H1 (cell line): ENCODE data around the gene SHISAL1. TPM values are rescaled to one million over a fixed set of nuclear protein-coding genes. Genes with fewer than 3 reads are reported as not detected.
A peak's percentile ranks its signal among the peaks of the same experiment; 100 is the strongest.

Experiments
- CTCF ChIA-PET: fragments of 300-600 bp; sonication (Branson Sonifier 250); formaldehyde crosslinking; loops from one replicate; lab custom pipeline; 2021; ENCODE audit not compliant: partially characterized antibody; lab: Charles Lee
- POLR2A ChIA-PET: fragments of 300-600 bp; sonication (Branson Sonifier 250); formaldehyde crosslinking; loops from one replicate; lab custom pipeline; 2021; ENCODE audit warnings: inconsistent platforms; ENCODE audit not compliant: partially characterized antibody; lab: Charles Lee
- DNase-seq, 2 experiments: peaks; one replicate each; pipeline versions ENCODE4 v3.0.0 to v3.0.0-alpha.2; 2010 to 2022; ENCODE audit warnings: low spot score in 2 of 2, low read depth in 1 of 2, mixed read lengths in 1 of 2
- FAIRE-seq: peaks from 2 replicates; lab custom pipeline; 2011; peaks lifted over from hg19 to GRCh38; lab: Jason Lieb, UNC
- H2AFZ ChIP-seq: 2 replicates; pipeline ENCODE4 v1.8.1; 2012; ENCODE audit warnings: low read length, inconsistent platforms
- H2AK5ac ChIP-seq: 2 replicates; pipeline ENCODE4 v1.6.1; 2013; ENCODE audit warnings: low read depth, low read length
- H2BK120ac ChIP-seq: replicated peaks from 2 replicates; pipeline ENCODE3; 2013; ENCODE audit warnings: low read depth, low read length, inconsistent platforms
- H2BK12ac ChIP-seq: 2 replicates; pipeline ENCODE4 v1.6.1; 2013; ENCODE audit warnings: low read depth, low read length
- H2BK15ac ChIP-seq: 2 replicates; pipeline ENCODE4 v1.6.1; 2013; ENCODE audit warnings: low read length
- H2BK20ac ChIP-seq: 2 replicates; pipeline ENCODE4 v1.6.1; 2013; ENCODE audit warnings: low read length
- H2BK5ac ChIP-seq: 2 replicates; pipeline ENCODE4 v1.6.1; 2013; ENCODE audit warnings: low read depth, low read length
- H3K14ac ChIP-seq: 2 replicates; pipeline ENCODE4 v1.6.1; 2013; ENCODE audit warnings: inconsistent platforms; ENCODE audit not compliant: insufficient read length
- H3K18ac ChIP-seq: 2 replicates; pipeline ENCODE4 v1.6.1; 2013; ENCODE audit warnings: low read length; ENCODE audit errors: extremely low read depth
- H3K23ac ChIP-seq: 2 replicates; pipeline ENCODE4 v1.6.1; 2013; ENCODE audit warnings: inconsistent platforms; ENCODE audit not compliant: insufficient read length
- H3K23me2 ChIP-seq: 2 replicates; pipeline ENCODE4 v1.6.1; 2013; ENCODE audit warnings: low read depth, low read length
- H3K27ac ChIP-seq: 2 replicates; pipeline ENCODE4 v1.6.1; 2011; ENCODE audit warnings: low read depth, low read length, inconsistent platforms
- H3K27me3 ChIP-seq, 4 experiments: replicated peaks in 1 of 4; 1 replicate in 1 of 4; 2 replicates in 3 of 4; pipeline versions ENCODE4 v1.6.1 to v1.8.1; 2011 to 2013; ENCODE audit warnings: low read length in 3 of 4, mild to moderate bottlenecking in 3 of 4, inconsistent platforms in 2 of 4, mixed read lengths in 2 of 4, moderate library complexity in 1 of 4; ENCODE audit not compliant: control insufficient read depth in 3 of 4, insufficient read depth in 3 of 4; ENCODE audit errors: extremely low read depth in 1 of 4
- H3K36me3 ChIP-seq, 4 experiments: 2 replicates each; pipeline versions ENCODE4 v1.6.1 to v1.8.1; 2011 to 2013; ENCODE audit warnings: mild to moderate bottlenecking in 4 of 4, low read length in 3 of 4, moderate library complexity in 2 of 4, control low read depth in 1 of 4, inconsistent platforms in 1 of 4; ENCODE audit not compliant: insufficient read depth in 4 of 4, control insufficient read depth in 2 of 4
- H3K4ac ChIP-seq: replicated peaks from 2 replicates; pipeline ENCODE3; 2013; ENCODE audit warnings: low read length, low read depth, mixed read lengths, inconsistent platforms; ENCODE audit not compliant: insufficient read length
- H3K4me1 ChIP-seq, 4 experiments: replicated peaks in 1 of 4; 1 replicate in 1 of 4; 2 replicates in 3 of 4; pipeline versions ENCODE4 v1.6.1 to v1.8.1; 2011 to 2013; ENCODE audit warnings: low read length in 3 of 4, inconsistent platforms in 2 of 4, mixed read lengths in 1 of 4; ENCODE audit not compliant: insufficient read depth in 4 of 4, control insufficient read depth in 3 of 4
- H3K4me2 ChIP-seq, 2 experiments: 2 replicates each; pipeline versions ENCODE4 v1.6.1 to v1.8.1; 2011 to 2013; ENCODE audit warnings: low read depth in 2 of 2, low read length in 2 of 2, control low read depth in 1 of 2, inconsistent platforms in 1 of 2, mild to moderate bottlenecking in 1 of 2; ENCODE audit not compliant: insufficient read depth in 1 of 2
- H3K4me3 ChIP-seq, 4 experiments: fragments of 200-600, 300-600 bp in 1 of 4; sonication (generic), shearing (Covaris generic), sonication (Bioruptor Twin) in 1 of 4; 2 replicates each; pipeline versions ENCODE4 v1.5.1 to v1.8.1; 2011 to 2016; ENCODE audit warnings: low read length in 4 of 4, low read depth in 3 of 4, control low read depth in 2 of 4, inconsistent platforms in 2 of 4, mild to moderate bottlenecking in 2 of 4, mixed read lengths in 1 of 4, moderate library complexity in 1 of 4; ENCODE audit not compliant: insufficient read depth in 2 of 4; ENCODE audit errors: extremely low read depth in 1 of 4
- H3K56ac ChIP-seq: replicated peaks from 2 replicates; pipeline ENCODE3; 2013; ENCODE audit warnings: low read depth, mild to moderate bottlenecking, mixed read lengths, low read length, inconsistent platforms; ENCODE audit not compliant: insufficient read length
- H3K79me1 ChIP-seq: 2 replicates; pipeline ENCODE4 v1.6.1; 2013; ENCODE audit warnings: low read depth, low read length, control low read depth
- H3K79me2 ChIP-seq, 2 experiments: 2 replicates each; pipeline versions ENCODE4 v1.6.1 to v1.8.1; 2012 to 2013; ENCODE audit warnings: low read length in 2 of 2, mild to moderate bottlenecking in 2 of 2, inconsistent platforms in 1 of 2; ENCODE audit not compliant: insufficient read depth in 2 of 2, control insufficient read depth in 1 of 2
- H3K9ac ChIP-seq, 4 experiments: replicated peaks in 1 of 4; 1 replicate in 1 of 4; 2 replicates in 3 of 4; pipeline versions ENCODE4 v1.6.1 to v1.8.1; 2011 to 2013; ENCODE audit warnings: low read depth in 3 of 4, low read length in 3 of 4, control low read depth in 2 of 4, mild to moderate bottlenecking in 2 of 4, moderate library complexity in 2 of 4, inconsistent platforms in 1 of 4; ENCODE audit errors: extremely low read depth in 1 of 4
- H3K9me3 ChIP-seq, 2 experiments: 2 replicates each; pipeline versions ENCODE4 v1.6.1 to v1.8.1; 2012 to 2013; ENCODE audit warnings: mild to moderate bottlenecking in 2 of 2, moderate library complexity in 2 of 2, control low read depth in 1 of 2, inconsistent platforms in 1 of 2, low read depth in 1 of 2, low read length in 1 of 2, mixed read lengths in 1 of 2; ENCODE audit not compliant: insufficient read depth in 2 of 2
- H4K20me1 ChIP-seq, 2 experiments: replicated peaks in 1 of 2; 2 replicates each; pipeline versions ENCODE3 to v1.8.1; 2011 to 2013; ENCODE audit warnings: inconsistent platforms in 2 of 2, low read length in 2 of 2, mild to moderate bottlenecking in 1 of 2; ENCODE audit not compliant: insufficient read depth in 2 of 2, control insufficient read depth in 1 of 2
- H4K5ac ChIP-seq: 2 replicates; pipeline ENCODE4 v1.6.1; 2013; ENCODE audit warnings: low read length, low read depth, mixed read lengths, inconsistent platforms; ENCODE audit not compliant: insufficient read length
- H4K8ac ChIP-seq: 2 replicates; pipeline ENCODE4 v1.8.0; 2013; ENCODE audit warnings: mild to moderate bottlenecking, moderate library complexity, low read length, inconsistent platforms; ENCODE audit not compliant: insufficient read depth; ENCODE audit errors: extremely low read depth
- H4K91ac ChIP-seq: replicated peaks from 2 replicates; pipeline ENCODE3; 2013; ENCODE audit warnings: low read length, mixed read lengths, inconsistent platforms; ENCODE audit not compliant: insufficient read length
- CTCF ChIP-seq, 3 experiments: IDR thresholded peaks; 1 replicate in 2 of 3; 2 replicates in 1 of 3; pipeline versions ENCODE4 v1.5.1 to v1.6.1; 2011; ENCODE audit warnings: low read length in 3 of 3, mild to moderate bottlenecking in 3 of 3, inconsistent platforms in 2 of 3, low read depth in 1 of 3, moderate library complexity in 1 of 3; ENCODE audit not compliant: insufficient read depth in 1 of 3; ENCODE audit errors: control extremely low read depth in 1 of 3
- EP300 ChIP-seq, 2 experiments: IDR thresholded peaks; 1 replicate in 1 of 2; 2 replicates in 1 of 2; pipeline ENCODE4 v1.6.1; 2011 to 2012; ENCODE audit warnings: low read depth in 2 of 2, low read length in 2 of 2, mild to moderate bottlenecking in 2 of 2, borderline replicate concordance in 1 of 2, inconsistent platforms in 1 of 2, moderate library complexity in 1 of 2
- EZH2 ChIP-seq: fragments of 200-600 bp; sonication (generic); IDR thresholded peaks from 2 replicates; pipeline ENCODE4 v1.7.1; 2012; ENCODE audit warnings: low read depth, mild to moderate bottlenecking, moderate library complexity, low read length, inconsistent platforms; ENCODE audit not compliant: severe bottlenecking
- GABPA ChIP-seq: IDR thresholded peaks from 2 replicates; pipeline ENCODE4 v1.6.1; 2011; ENCODE audit warnings: mild to moderate bottlenecking, low read length, moderate library complexity, borderline replicate concordance; ENCODE audit not compliant: insufficient read depth
- HDAC2 ChIP-seq, 2 experiments: fragments of 300-600 bp in 1 of 2; sonication (generic) in 1 of 2; IDR thresholded peaks; 2 replicates each; pipeline ENCODE4 v1.6.1; 2011 to 2012; ENCODE audit warnings: low read depth in 2 of 2, low read length in 2 of 2, mild to moderate bottlenecking in 2 of 2, moderate library complexity in 2 of 2, borderline replicate concordance in 1 of 2, inconsistent platforms in 1 of 2
- MAFK ChIP-seq: IDR thresholded peaks from 2 replicates; pipeline ENCODE4 v1.6.1; 2012; ENCODE audit warnings: low read depth, mild to moderate bottlenecking, improper control_type of control experiment, low read length
- SP4 ChIP-seq: IDR thresholded peaks from 2 replicates; pipeline ENCODE4 v1.6.1; 2012; ENCODE audit warnings: low read length, inconsistent platforms
- SRF ChIP-seq: IDR thresholded peaks from 2 replicates; pipeline ENCODE4 v1.6.1; 2011; ENCODE audit warnings: mild to moderate bottlenecking, low read depth, low read length, moderate library complexity
- USF2 ChIP-seq: IDR thresholded peaks from 2 replicates; pipeline ENCODE4 v1.6.1; 2011; ENCODE audit warnings: low read length, improper control_type of control experiment
- WGBS, 2 experiments: shearing (Covaris generic) in 1 of 2; methylation state at CpG; one replicate each; pipeline versions ENCODE4 v1.1.6 to v1.1.7; 2013 to 2015; ENCODE audit warnings: low lambda C conversion rate in 2 of 2, mixed read lengths in 2 of 2, inconsistent platforms in 1 of 2, low coverage in 1 of 2, missing lambda C conversion rate in 1 of 2; ENCODE audit not compliant: insufficient replicate concordance in 2 of 2, insufficient coverage in 1 of 2, insufficient read length in 1 of 2; ENCODE audit errors: extremely low coverage in 1 of 2, missing lambda C conversion rate in 1 of 2; 5-methylcytosine and 5-hydroxymethylcytosine counted together
- polyA plus RNA-seq, 7 experiments: library from polyadenylated mRNA; depleted of rRNA in 3 of 7; stranded (reverse) in 5 of 7; unstranded in 2 of 7; fragments of >200 nt in 5 of 7; fragments of 200-250 nt in 2 of 7; gene quantifications; 1 replicate in 5 of 7; 2 replicates in 1 of 7; 4 replicates in 1 of 7; pipeline versions ENCODE4 v1.2.1 to v1.2.3, GENCODE V29; 2011 to 2013; ENCODE audit warnings: missing spikeins in 2 of 7, mixed read lengths in 2 of 7
- total RNA-seq: library from RNA; stranded (reverse); fragmentation: NEBNext Ultra II Directional; extraction: Animal tissue kit (Norgen Biotek cat#: 25700); gene quantifications from 2 replicates; pipeline ENCODE4 v1.2.1, GENCODE V29; 2021

Gene SHISAL1
- total and polyA plus RNA-seq, 2 of the 8 experiments (the other 6 are each of a cell fraction or from before 2014, with no cell fraction given): 3.7 to 5.8 TPM

- H3K23ac ChIP-seq: no peak overlapping the region
- H2BK120ac ChIP-seq: no peak overlapping the region
- CTCF ChIA-PET: no interaction called here
- H3K18ac ChIP-seq: no peak overlapping the region
- H3K27me3 ChIP-seq: no peaks in the 10 kb centered on the region
- no peak overlapping the region for H2AFZ ChIP-seq
- no peaks in the 10 kb centered on the region for H3K4me1 ChIP-seq
- DNase-seq: no peak
- H2BK15ac ChIP-seq: 0 out of 2 replicates have a peak overlapping the region, but pooled peaks have one; percentile 29
- H3K4ac ChIP-seq: no peak overlapping the region
- 90% methylated on average over 9 of the region's 9 CpGs; no CpG with 5 or more reads in 1 of the 2 experiments for WGBS, 2 experiments
- H3K79me2 ChIP-seq: no peaks in the 10 kb centered on the region
- H3K27ac ChIP-seq: no peak overlapping the region
- H3K4me2 ChIP-seq: no peak overlapping the region
- no peaks in the 10 kb centered on the region; the same call in 1 of the 2 replicates for H3K23me2 ChIP-seq
- H4K5ac ChIP-seq: no peak overlapping the region
- H3K9me3 ChIP-seq: no peaks in the 10 kb centered on the region
- no peaks in the 10 kb centered on the region for H3K79me1 ChIP-seq
- H2BK20ac ChIP-seq: no peak overlapping the region
- no peak overlapping the region for H3K56ac ChIP-seq
- TF ChIP-seq CTCF (IDR thresholded peaks at IDR 0.05; ENCODE audit: control extremely low read depth in 1 of 3, insufficient read depth in 1 of 3, low read depth in 1 of 3, low read length in 3 of 3) (no peak), EP300 (IDR thresholded peaks at IDR 0.05; ENCODE audit: borderline replicate concordance in 1 of 2, low read depth in 2 of 2, low read length in 2 of 2) (no peak), USF2 (no peak), HDAC2 (IDR thresholded peaks at IDR 0.05; ENCODE audit: borderline replicate concordance in 1 of 2, low read depth in 2 of 2, low read length in 2 of 2) (no peak), SRF (no peak), GABPA (no peak), SP4 (no peak), EZH2 (no peak), MAFK (no peak)
- TF ChIP-seq, all 59 proteins: peak for 0
- Histone ChIP-seq H3K36me3 (no peaks in the 10 kb centered on the region), H2BK12ac (no peak overlapping the region), H2AK5ac (no peak overlapping the region), H4K20me1 (no peaks in the 10 kb centered on the region), H3K14ac (no peak overlapping the region), H4K8ac (peak overlapping the region; percentile 46; the same call in 1 of the 2 replicates), H3K9ac (no peak overlapping the region), H4K91ac (no peak overlapping the region), H2BK5ac (no peak overlapping the region), H3K4me3 (no peak overlapping the region)
- POLR2A ChIA-PET: no interaction called here
- no peak for FAIRE-seq
Observed at GRCh38 chr22:44206330-44206645, 106.5 kb downstream of the SHISAL1 start.
